PC-3 (cell line): ENCODE results near the gene CELF2.

Experiments
- EZH2 ChIP-seq: fragments of 300-600 bp; sonication (generic); IDR thresholded peaks from one replicate; pipeline ENCODE4 v1.6.1; 2017; ENCODE audit warnings: antibody characterized with exemption, mild to moderate bottlenecking, low read length; ENCODE audit not compliant: unreplicated experiment
- TF ChIP-seq, protein P1 (sequence below): fragments of 300-600 bp; sonication (generic); conservative IDR thresholded peaks from 2 replicates; pipeline ENCODE4 v1.5.1; 2017; ENCODE audit warnings: antibody characterized with exemption, low read depth, mild to moderate bottlenecking, low read length

GRCh38 chr10:11181978-11182377, 164.3 kb downstream of the CELF2 start:
- TF ChIP-seq, protein P1, sequence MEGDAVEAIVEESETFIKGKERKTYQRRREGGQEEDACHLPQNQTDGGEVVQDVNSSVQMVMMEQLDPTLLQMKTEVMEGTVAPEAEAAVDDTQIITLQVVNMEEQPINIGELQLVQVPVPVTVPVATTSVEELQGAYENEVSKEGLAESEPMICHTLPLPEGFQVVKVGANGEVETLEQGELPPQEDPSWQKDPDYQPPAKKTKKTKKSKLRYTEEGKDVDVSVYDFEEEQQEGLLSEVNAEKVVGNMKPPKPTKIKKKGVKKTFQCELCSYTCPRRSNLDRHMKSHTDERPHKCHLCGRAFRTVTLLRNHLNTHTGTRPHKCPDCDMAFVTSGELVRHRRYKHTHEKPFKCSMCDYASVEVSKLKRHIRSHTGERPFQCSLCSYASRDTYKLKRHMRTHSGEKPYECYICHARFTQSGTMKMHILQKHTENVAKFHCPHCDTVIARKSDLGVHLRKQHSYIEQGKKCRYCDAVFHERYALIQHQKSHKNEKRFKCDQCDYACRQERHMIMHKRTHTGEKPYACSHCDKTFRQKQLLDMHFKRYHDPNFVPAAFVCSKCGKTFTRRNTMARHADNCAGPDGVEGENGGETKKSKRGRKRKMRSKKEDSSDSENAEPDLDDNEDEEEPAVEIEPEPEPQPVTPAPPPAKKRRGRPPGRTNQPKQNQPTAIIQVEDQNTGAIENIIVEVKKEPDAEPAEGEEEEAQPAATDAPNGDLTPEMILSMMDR = no peak
- no peak for TF ChIP-seq EZH2
